A549 (cell line): ENCODE data around the gene NTN4. TPM values are rescaled to one million over a fixed set of nuclear protein-coding genes. Genes with fewer than 3 reads are reported as not detected.

ENCODE experiments used
- BHLHE40 ChIP-seq: IDR thresholded peaks from 2 replicates; pipeline ENCODE4 v1.6.1; 2012; ENCODE audit warnings: low read depth, low read length, inconsistent platforms
- CBX2 ChIP-seq: fragments of 200-600 bp; sonication (generic); IDR thresholded peaks from 2 replicates; pipeline ENCODE4 v1.6.1; 2016; ENCODE audit warnings: low read depth, mild to moderate bottlenecking, borderline replicate concordance
- CBX8 ChIP-seq: fragments of 200-600 bp; sonication (generic); IDR thresholded peaks from 2 replicates; pipeline ENCODE4 v1.6.1; 2016
- CHD2 ChIP-seq: fragments of 150-350 bp; IDR thresholded peaks from 2 replicates; pipeline ENCODE4 v1.6.1; 2014; ENCODE audit warnings: low read length; ENCODE audit not compliant: partially characterized antibody
- EHF ChIP-seq: fragments of 250-450 bp; sonication (Bioruptor Pico); IDR thresholded peaks from 2 replicates; pipeline ENCODE4 v1.5.0; 2020; ENCODE audit warnings: mild to moderate bottlenecking
- EHMT2 ChIP-seq: fragments of 200-600 bp; sonication (generic); IDR thresholded peaks from 2 replicates; pipeline ENCODE4 v1.6.1; 2016; ENCODE audit warnings: antibody characterized with exemption, low read depth, mild to moderate bottlenecking, moderate library complexity
- EP300 ChIP-seq, 2 experiments: fragments of >200 bp; sonication (Bioruptor Twin); formaldehyde crosslinking; IDR thresholded peaks; 2 replicates in 1 of 2; 3 replicates in 1 of 2; pipeline ENCODE4 v1.6.1; 2016 to 2017
- FOSB ChIP-seq: fragments of 250-450 bp; sonication (Bioruptor Pico); IDR thresholded peaks from 2 replicates; pipeline ENCODE4 v1.5.0; 2020; ENCODE audit warnings: mild to moderate bottlenecking, moderate library complexity
- FOSL2 ChIP-seq, 2 experiments: fragments of 450-650 bp in 1 of 2; fragments of >200 bp in 1 of 2; sonication (Bioruptor Twin) in 1 of 2; formaldehyde crosslinking; IDR thresholded peaks; 2 replicates each; pipeline versions ENCODE4 v1.5.0 to v1.6.1; 2016 to 2020; ENCODE audit warnings: mild to moderate bottlenecking in 1 of 2, moderate library complexity in 1 of 2
- FOXS1 ChIP-seq: fragments of 250-450 bp; sonication (Bioruptor Pico); IDR thresholded peaks from 2 replicates; pipeline ENCODE4 v1.5.0; 2020; ENCODE audit warnings: mild to moderate bottlenecking, moderate library complexity
- HEYL ChIP-seq: fragments of 250-450 bp; sonication (Bioruptor Pico); IDR thresholded peaks from 2 replicates; pipeline ENCODE4 v1.8.0; 2021; ENCODE audit warnings: mild to moderate bottlenecking, moderate library complexity
- HOXA7 ChIP-seq: fragments of 250-450 bp; sonication (Bioruptor Pico); IDR thresholded peaks from 2 replicates; pipeline ENCODE4 v1.5.0; 2020; ENCODE audit warnings: mild to moderate bottlenecking, moderate library complexity
- KDM1A ChIP-seq: fragments of 200-600 bp; sonication (generic); IDR thresholded peaks from 2 replicates; pipeline ENCODE4 v1.6.1; 2016; ENCODE audit warnings: low read depth, mild to moderate bottlenecking
- KDM5A ChIP-seq: fragments of 200-600 bp; sonication (generic); IDR thresholded peaks from 2 replicates; pipeline ENCODE4 v1.6.1; 2016; ENCODE audit warnings: antibody characterized with exemption, mild to moderate bottlenecking
- MAFK ChIP-seq: fragments of 450-650 bp; IDR thresholded peaks from 2 replicates; pipeline ENCODE4 v1.6.1; 2014; ENCODE audit not compliant: partially characterized antibody
- MAZ ChIP-seq: fragments of 150-350 bp; IDR thresholded peaks from 2 replicates; pipeline ENCODE4 v1.6.1; 2014; ENCODE audit warnings: antibody characterized with exemption, low read depth, low read length, borderline replicate concordance
- NFE2L2 ChIP-seq: fragments of 150-350 bp; conservative IDR thresholded peaks from 2 replicates; pipeline ENCODE4 v1.6.1; 2014; ENCODE audit warnings: low read length
- NPAS2 ChIP-seq: fragments of 250-450 bp; sonication (Bioruptor Pico); IDR thresholded peaks from 2 replicates; pipeline ENCODE4 v1.8.0; 2022; ENCODE audit warnings: mild to moderate bottlenecking, moderate library complexity, borderline replicate concordance
- PHF8 ChIP-seq: fragments of 200-600 bp; sonication (generic); IDR thresholded peaks from 2 replicates; pipeline ENCODE4 v1.6.1; 2016; ENCODE audit warnings: low read depth, mild to moderate bottlenecking, antibody characterized with exemption, moderate library complexity, borderline replicate concordance
- RAD21 ChIP-seq, 2 experiments: fragments of >200 bp in 1 of 2; sonication (Bioruptor Twin) in 1 of 2; formaldehyde crosslinking in 1 of 2; IDR thresholded peaks in 1 of 2; conservative IDR thresholded peaks in 1 of 2; 2 replicates in 1 of 2; 3 replicates in 1 of 2; pipeline ENCODE4 v1.6.1; 2012 to 2018; ENCODE audit warnings: inconsistent platforms in 1 of 2
- RARB ChIP-seq: fragments of 250-450 bp; sonication (Bioruptor Pico); IDR thresholded peaks from 2 replicates; pipeline ENCODE4 v1.8.0; 2021; ENCODE audit warnings: mild to moderate bottlenecking, moderate library complexity
- RFX5 ChIP-seq: fragments of 450-650 bp; IDR thresholded peaks from 2 replicates; pipeline ENCODE4 v1.7.1; 2014; ENCODE audit warnings: antibody characterized with exemption, mild to moderate bottlenecking, moderate library complexity
- RNF2 ChIP-seq: fragments of 200-600 bp; sonication (generic); IDR thresholded peaks from 2 replicates; pipeline ENCODE4 v1.6.1; 2016; ENCODE audit warnings: low read depth, mild to moderate bottlenecking, antibody characterized with exemption, moderate library complexity, borderline replicate concordance
- TFCP2L1 ChIP-seq: fragments of 250-450 bp; sonication (Bioruptor Pico); IDR thresholded peaks from 2 replicates; pipeline ENCODE4 v1.5.0; 2021; ENCODE audit warnings: mild to moderate bottlenecking
- ZC3H11A ChIP-seq: fragments of 450-650 bp; IDR thresholded peaks from 2 replicates; pipeline ENCODE4 v1.6.1; 2014; ENCODE audit warnings: antibody characterized with exemption, mild to moderate bottlenecking
- ZNF302 ChIP-seq: fragments of 250-450 bp; sonication (Bioruptor Pico); IDR thresholded peaks from 2 replicates; pipeline ENCODE4 v1.9.0; 2021; ENCODE audit warnings: inconsistent platforms, mild to moderate bottlenecking, moderate library complexity
- ZSCAN20 ChIP-seq: fragments of 250-450 bp; sonication (Bioruptor Pico); IDR thresholded peaks from 2 replicates; pipeline ENCODE4 v1.8.0; 2022; ENCODE audit warnings: mild to moderate bottlenecking, moderate library complexity
- polyA plus RNA-seq, 4 experiments: library from polyadenylated mRNA; depleted of rRNA in 3 of 4; stranded (reverse); fragments of >200 nt; fragmentation: RNase III in 1 of 4; extraction: RNeasy Plus Mini Kit Qiagen cat#74134 plus additional on column Dnase treatment in 1 of 4; gene quantifications; 2 replicates in 3 of 4; 3 replicates in 1 of 4; pipeline ENCODE4 v1.2.3, GENCODE V29; 2011 to 2017
- TF ChIP-seq, protein P1 (sequence below): fragments of 250-450 bp; sonication (Bioruptor Pico); IDR thresholded peaks from 2 replicates; pipeline ENCODE4 v1.5.0; 2021; ENCODE audit warnings: mild to moderate bottlenecking, moderate library complexity, borderline replicate concordance
- TF ChIP-seq, protein P2 (sequence below): fragments of >200 bp; sonication (Bioruptor Twin); formaldehyde crosslinking; IDR thresholded peaks from 3 replicates; pipeline ENCODE4 v1.6.1; 2016
- TF ChIP-seq, protein P3 (sequence below): IDR thresholded peaks from 2 replicates; pipeline ENCODE4 v1.6.1; 2012
- TF ChIP-seq, protein P4 (sequence below): fragments of 150-350 bp; IDR thresholded peaks from 2 replicates; pipeline ENCODE4 v1.6.1; 2014; ENCODE audit warnings: low read depth, mild to moderate bottlenecking, low read length
- TF ChIP-seq, protein P5 (sequence below): fragments of 200-600 bp; sonication (generic); IDR thresholded peaks from 2 replicates; pipeline ENCODE4 v1.6.1; 2016; ENCODE audit warnings: antibody characterized with exemption, mild to moderate bottlenecking, moderate library complexity
- TF ChIP-seq, protein P6 (sequence below): fragments of 250-450 bp; sonication (Bioruptor Pico); IDR thresholded peaks from 2 replicates; pipeline ENCODE4 v1.5.0; 2020; ENCODE audit warnings: low read depth, mild to moderate bottlenecking, moderate library complexity

Gene NTN4
- polyA plus RNA-seq, 2 of the 4 experiments (the other 2 are of a cell fraction), result 37.3 to 132 TPM

DNA sequence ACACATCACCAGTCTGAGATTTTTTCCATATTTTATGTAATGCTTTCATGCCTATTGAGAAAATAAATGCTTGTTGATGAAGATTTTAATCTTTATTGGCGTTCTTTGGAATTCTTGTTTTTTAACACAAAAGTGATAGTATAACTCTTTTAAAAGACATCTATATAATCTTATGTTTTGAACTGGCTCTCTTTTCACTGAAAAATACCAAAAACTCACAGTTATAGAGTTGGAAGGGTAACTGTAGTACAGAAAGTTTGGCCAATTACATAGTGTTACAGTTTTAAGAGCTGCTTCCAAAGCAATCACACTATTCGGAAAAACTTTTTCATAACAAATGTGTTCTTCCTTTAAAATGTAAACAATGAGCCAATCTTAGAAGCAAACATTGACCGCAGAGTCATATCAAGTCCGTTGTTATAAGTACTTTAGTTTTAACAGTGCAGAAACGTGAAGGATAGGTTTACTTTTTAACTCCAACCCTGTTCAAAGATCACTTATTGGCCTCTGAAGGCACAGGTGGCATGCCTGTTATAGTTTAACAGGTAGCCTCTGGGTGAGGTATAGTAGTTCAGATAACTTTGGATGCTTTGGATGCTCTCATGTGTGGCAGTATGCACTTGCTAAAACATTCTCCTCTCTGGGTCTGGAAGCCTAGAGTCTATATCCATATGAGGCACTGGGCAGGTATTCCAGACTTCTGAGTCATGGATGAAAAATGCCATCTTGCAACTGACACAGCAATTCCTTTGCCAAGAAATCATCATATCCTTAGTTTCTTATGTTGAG lies 12.1 kb upstream of the NTN4 start (continued):
- TF ChIP-seq RAD21 (conservative IDR thresholded peaks at IDR 0.05 in 1 of 2, IDR thresholded peaks at IDR 0.05 in 1 of 2), result peak in 1 of 2 experiments; percentile 33; a peak in 3 of 5 replicates
- TF ChIP-seq, protein P1, sequence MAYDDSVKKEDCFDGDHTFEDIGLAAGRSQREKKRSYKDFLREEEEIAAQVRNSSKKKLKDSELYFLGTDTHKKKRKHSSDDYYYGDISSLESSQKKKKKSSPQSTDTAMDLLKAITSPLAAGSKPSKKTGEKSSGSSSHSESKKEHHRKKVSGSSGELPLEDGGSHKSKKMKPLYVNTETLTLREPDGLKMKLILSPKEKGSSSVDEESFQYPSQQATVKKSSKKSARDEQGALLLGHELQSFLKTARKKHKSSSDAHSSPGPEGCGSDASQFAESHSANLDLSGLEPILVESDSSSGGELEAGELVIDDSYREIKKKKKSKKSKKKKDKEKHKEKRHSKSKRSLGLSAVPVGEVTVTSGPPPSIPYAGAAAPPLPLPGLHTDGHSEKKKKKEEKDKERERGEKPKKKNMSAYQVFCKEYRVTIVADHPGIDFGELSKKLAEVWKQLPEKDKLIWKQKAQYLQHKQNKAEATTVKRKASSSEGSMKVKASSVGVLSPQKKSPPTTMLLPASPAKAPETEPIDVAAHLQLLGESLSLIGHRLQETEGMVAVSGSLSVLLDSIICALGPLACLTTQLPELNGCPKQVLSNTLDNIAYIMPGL, result no peak
- TF ChIP-seq, protein P2, sequence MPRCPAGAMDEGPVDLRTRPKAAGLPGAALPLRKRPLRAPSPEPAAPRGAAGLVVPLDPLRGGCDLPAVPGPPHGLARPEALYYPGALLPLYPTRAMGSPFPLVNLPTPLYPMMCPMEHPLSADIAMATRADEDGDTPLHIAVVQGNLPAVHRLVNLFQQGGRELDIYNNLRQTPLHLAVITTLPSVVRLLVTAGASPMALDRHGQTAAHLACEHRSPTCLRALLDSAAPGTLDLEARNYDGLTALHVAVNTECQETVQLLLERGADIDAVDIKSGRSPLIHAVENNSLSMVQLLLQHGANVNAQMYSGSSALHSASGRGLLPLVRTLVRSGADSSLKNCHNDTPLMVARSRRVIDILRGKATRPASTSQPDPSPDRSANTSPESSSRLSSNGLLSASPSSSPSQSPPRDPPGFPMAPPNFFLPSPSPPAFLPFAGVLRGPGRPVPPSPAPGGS, result no peak; the same call in 1 of the 3 replicates
- TF ChIP-seq BHLHE40, result no peak
- TF ChIP-seq CBX2, result no peak
- no peak; the same call in none of the 2 replicates for TF ChIP-seq RARB (CRISPR knock-in tag)
- TF ChIP-seq MAFK, result peak; percentile 99
- no peak for TF ChIP-seq EHMT2
- TF ChIP-seq MAZ, result no peak
- peak; percentile 81 for TF ChIP-seq FOSB
- TF ChIP-seq CBX8, result no peak
- peak; percentile 92 for TF ChIP-seq FOSL2 (IDR thresholded peaks at IDR 0.05)
- peak; percentile 99 for TF ChIP-seq FOSL2 (CRISPR knock-in tag; IDR thresholded peaks at IDR 0.05)
- TF ChIP-seq CHD2, result no peak
- TF ChIP-seq, protein P3, sequence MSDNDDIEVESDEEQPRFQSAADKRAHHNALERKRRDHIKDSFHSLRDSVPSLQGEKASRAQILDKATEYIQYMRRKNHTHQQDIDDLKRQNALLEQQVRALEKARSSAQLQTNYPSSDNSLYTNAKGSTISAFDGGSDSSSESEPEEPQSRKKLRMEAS, result peak; percentile 67
- TF ChIP-seq RFX5, result no peak
- TF ChIP-seq, protein P4, sequence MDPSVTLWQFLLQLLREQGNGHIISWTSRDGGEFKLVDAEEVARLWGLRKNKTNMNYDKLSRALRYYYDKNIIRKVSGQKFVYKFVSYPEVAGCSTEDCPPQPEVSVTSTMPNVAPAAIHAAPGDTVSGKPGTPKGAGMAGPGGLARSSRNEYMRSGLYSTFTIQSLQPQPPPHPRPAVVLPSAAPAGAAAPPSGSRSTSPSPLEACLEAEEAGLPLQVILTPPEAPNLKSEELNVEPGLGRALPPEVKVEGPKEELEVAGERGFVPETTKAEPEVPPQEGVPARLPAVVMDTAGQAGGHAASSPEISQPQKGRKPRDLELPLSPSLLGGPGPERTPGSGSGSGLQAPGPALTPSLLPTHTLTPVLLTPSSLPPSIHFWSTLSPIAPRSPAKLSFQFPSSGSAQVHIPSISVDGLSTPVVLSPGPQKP, result no peak
- TF ChIP-seq, protein P5, sequence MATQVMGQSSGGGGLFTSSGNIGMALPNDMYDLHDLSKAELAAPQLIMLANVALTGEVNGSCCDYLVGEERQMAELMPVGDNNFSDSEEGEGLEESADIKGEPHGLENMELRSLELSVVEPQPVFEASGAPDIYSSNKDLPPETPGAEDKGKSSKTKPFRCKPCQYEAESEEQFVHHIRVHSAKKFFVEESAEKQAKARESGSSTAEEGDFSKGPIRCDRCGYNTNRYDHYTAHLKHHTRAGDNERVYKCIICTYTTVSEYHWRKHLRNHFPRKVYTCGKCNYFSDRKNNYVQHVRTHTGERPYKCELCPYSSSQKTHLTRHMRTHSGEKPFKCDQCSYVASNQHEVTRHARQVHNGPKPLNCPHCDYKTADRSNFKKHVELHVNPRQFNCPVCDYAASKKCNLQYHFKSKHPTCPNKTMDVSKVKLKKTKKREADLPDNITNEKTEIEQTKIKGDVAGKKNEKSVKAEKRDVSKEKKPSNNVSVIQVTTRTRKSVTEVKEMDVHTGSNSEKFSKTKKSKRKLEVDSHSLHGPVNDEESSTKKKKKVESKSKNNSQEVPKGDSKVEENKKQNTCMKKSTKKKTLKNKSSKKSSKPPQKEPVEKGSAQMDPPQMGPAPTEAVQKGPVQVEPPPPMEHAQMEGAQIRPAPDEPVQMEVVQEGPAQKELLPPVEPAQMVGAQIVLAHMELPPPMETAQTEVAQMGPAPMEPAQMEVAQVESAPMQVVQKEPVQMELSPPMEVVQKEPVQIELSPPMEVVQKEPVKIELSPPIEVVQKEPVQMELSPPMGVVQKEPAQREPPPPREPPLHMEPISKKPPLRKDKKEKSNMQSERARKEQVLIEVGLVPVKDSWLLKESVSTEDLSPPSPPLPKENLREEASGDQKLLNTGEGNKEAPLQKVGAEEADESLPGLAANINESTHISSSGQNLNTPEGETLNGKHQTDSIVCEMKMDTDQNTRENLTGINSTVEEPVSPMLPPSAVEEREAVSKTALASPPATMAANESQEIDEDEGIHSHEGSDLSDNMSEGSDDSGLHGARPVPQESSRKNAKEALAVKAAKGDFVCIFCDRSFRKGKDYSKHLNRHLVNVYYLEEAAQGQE, result no peak
- TF ChIP-seq RNF2, result no peak
- TF ChIP-seq KDM5A, result no peak
- peak; percentile 88 for TF ChIP-seq NFE2L2
- TF ChIP-seq HOXA7 (CRISPR knock-in tag), result peak; percentile 76
- TF ChIP-seq, protein P6, sequence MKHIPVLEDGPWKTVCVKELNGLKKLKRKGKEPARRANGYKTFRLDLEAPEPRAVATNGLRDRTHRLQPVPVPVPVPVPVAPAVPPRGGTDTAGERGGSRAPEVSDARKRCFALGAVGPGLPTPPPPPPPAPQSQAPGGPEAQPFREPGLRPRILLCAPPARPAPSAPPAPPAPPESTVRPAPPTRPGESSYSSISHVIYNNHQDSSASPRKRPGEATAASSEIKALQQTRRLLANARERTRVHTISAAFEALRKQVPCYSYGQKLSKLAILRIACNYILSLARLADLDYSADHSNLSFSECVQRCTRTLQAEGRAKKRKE (CRISPR knock-in tag), result peak; percentile 64; the same call in 1 of the 2 replicates
- TF ChIP-seq ZNF302 (CRISPR knock-in tag), result no peak
- peak; percentile 72; the same call in 1 of the 2 replicates for TF ChIP-seq FOXS1
- TF ChIP-seq HEYL (CRISPR knock-in tag), result no peak; the same call in none of the 2 replicates
- TF ChIP-seq ZC3H11A, result no peak
- TF ChIP-seq KDM1A, result no peak
- TF ChIP-seq NPAS2 (CRISPR knock-in tag), result no peak
- peak; percentile 86 to 90; a peak in 4 of 5 replicates for TF ChIP-seq EP300 (IDR thresholded peaks at IDR 0.05)
- TF ChIP-seq EHF (CRISPR knock-in tag), result no peak
- no peak for TF ChIP-seq PHF8
- TF ChIP-seq TFCP2L1 (CRISPR knock-in tag), result no peak; the same call in 1 of the 2 replicates
- TF ChIP-seq ZSCAN20 (CRISPR knock-in tag), result no peak; the same call in none of the 2 replicates
